GM18870 (cell line): Measurements from ENCODE around the gene RESF1.

ENCODE experiments used
- ATAC-seq: cut with Tn5 transposase; IDR thresholded peaks from one replicate; pipeline ENCODE4 v1.9.1; 2021; ENCODE audit warnings: moderate library complexity; ENCODE audit not compliant: unreplicated experiment

Gene RESF1

GRCh38 chr12:32005496-32006125 is 46.4 kb downstream of the RESF1 start:
- no peak for ATAC-seq
